ENCODE measurements around the gene IRF2BP2. TPM values are rescaled to one million over a fixed set of nuclear protein-coding genes. Genes with fewer than 3 reads are reported as not detected.
"Not testable (repeated sequence)": the region's sequence is repeated elsewhere in the genome, so short reads cannot be mapped to it uniquely, and the experiment has no call there.

Gene IRF2BP2
- total RNA-seq, 1 donor from 2014 or later = 78.2 TPM

GRCh38 chr1:234600418-234601281 is 9.3 kb downstream of the IRF2BP2 start:
- ATAC-seq = no peak

DNA sequence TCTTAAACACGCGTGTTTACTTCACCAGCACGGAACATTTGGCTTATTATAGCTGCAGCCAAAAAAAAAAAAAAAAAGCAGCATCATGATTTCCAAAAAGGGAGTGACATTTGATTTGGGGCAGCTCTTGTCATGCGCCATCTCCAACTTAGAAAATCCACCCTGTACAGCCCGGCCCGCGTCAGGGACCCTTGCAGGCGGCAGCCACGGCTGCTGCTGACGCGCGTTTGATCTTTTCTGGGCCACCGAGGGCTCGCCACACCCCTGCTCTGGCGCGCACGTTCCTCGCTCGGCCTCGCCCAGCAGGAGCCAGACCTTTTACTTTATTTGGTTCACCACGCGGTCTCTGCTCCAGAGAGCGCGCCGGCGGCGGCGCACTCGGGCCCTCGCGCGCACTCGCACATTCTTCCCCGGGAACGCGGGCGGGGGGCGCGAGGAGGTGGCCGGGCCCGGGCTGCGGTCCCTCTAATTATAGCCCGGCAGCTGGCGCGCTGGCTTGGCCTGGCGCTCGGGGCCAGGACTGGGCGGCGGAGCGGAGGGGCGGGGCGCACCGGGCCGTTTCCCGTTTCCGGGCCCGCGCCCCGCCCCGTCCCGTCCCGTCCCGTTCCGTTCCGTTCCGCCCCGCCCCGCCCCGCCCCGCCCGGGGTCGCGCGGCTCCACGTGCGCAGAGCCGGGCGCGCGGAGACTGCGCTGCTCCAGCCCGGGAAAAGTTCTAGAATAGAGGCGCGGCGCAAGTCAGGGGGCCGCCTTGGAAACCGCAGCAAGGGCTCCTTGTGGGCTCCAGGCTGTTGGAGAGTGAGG is 10.2 kb downstream of the IRF2BP2 start:
- peak; percentile 90 for ATAC-seq

DNA sequence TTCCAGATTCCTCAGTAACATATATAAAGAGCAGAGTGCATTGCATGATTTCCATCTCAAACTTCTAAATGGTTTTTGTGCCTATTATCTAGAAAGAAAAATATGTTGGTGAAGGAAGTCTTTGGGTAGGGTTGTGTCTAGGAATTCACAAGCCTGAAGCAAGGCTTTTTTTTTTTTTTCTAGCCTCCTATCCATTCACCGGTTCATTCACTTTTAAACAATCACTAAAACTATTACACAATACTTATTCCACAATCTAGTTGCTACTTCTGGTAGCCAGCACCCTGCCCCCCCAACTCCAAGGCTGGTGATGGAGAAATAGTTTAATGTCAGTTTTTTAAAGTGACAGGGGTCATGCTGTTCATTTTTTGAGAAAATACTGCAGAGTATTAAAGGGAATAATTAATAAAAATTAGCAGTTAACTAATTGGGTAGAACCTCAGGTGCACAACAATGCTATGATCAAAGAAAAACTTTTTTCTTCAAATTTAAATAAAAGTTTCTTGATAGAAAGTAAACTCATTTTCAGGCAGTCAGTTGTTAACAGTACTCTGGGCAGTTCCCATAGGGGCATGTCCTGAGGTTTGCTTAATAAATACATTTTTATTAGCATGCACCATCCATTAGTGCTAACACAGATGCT is 10.9 kb downstream of the IRF2BP2 start:
- ATAC-seq = no peak

- ATAC-seq = no peak
These were observed 12.1 kb downstream of the IRF2BP2 start for GRCh38 chr1:234597894-234598293.

DNA sequence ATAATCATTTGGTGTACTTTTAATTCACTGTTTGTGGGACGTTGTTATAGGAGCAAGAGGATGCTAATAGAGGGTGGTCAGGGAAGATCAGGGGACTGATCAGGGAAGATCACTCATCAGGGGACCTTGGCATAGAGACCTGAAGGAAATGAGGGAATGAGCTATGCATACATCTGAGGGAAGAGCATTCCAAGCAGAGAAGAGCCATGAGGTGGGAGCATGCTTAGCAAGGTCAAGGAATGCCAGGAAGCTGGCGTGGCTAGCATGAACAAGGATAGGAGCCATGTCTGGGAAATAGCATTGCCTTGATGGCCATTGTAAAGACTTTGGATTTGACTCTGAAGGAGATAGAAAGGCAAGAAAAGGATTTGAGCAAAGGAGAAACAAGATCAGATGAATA is 14.1 kb downstream of the IRF2BP2 start:
- no peak for ATAC-seq

- not testable (repeated sequence) for ATAC-seq
These were observed 15.4 kb downstream of the IRF2BP2 start for GRCh38 chr1:234594575-234594974.

GRCh38 chr1:234593771-234594504 is 16.0 kb downstream of the IRF2BP2 start:
- no peak for ATAC-seq

GRCh38 chr1:234593109-234593508 is 16.9 kb downstream of the IRF2BP2 start:
- ATAC-seq = no peak

DNA sequence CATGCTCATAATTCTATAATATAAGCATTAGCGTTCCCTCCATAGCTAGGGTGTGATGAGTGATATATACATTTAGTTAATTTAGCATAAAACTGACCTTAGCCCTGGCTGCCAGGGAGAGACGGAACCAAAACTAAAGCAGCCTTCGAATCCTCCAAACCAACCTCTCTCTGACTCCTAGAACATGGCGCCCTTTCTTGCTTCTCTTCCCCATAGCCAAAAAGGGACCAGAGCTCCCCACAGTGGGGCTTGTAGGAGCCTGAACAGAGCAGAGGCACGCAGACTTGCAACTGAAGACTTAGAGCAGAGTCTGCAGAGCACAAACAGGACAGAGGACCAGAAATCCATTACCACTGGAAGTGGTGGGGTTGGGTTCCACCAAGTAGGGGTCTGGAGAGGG is 17.7 kb downstream of the IRF2BP2 start:
- no peak for ATAC-seq

DNA sequence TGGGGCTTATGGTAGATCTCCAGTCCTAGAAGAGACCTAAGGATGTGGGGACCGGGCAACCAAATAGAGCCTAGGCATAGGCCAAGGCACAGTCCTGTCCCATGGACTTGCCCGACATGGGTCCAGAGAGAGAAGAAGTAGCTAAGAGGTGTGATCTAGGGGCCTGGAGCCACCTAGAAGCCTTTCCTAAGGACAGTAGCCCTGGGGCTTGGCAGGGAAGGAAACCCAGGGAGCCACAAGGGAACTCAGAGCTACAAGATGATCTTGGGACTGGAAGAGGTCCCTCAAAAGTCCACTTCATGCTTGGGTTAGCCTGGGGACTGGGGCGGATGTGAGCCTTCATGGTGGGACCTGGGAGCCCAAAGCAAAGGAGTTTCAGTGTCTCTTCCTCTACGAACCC is 18.8 kb downstream of the IRF2BP2 start:
- no peak for ATAC-seq

- peak; percentile 16 for ATAC-seq
These were observed 19.9 kb downstream of the IRF2BP2 start for GRCh38 chr1:234589854-234590620.

- ATAC-seq = peak; percentile 94
These were observed 20.7 kb downstream of the IRF2BP2 start for GRCh38 chr1:234589064-234589800.

DNA sequence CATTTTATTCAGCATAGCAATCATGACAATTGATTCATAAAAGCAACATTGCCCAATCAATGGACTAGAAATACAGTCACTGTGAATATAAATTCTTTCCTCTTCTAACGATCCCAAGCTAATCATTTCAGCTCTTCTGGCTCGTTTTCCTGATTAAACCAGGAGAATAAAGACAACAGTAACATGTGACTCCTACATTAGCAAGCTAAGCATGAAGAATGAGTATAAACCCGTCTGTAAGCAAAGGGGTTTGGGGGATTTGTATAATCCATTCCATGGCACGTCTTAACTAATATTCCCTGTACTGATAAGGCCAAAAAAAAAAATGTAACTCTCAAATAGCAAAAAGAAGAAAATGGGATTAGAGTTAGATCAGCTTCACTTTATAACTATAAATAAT is 21.6 kb downstream of the IRF2BP2 start:
- no peak for ATAC-seq

DNA sequence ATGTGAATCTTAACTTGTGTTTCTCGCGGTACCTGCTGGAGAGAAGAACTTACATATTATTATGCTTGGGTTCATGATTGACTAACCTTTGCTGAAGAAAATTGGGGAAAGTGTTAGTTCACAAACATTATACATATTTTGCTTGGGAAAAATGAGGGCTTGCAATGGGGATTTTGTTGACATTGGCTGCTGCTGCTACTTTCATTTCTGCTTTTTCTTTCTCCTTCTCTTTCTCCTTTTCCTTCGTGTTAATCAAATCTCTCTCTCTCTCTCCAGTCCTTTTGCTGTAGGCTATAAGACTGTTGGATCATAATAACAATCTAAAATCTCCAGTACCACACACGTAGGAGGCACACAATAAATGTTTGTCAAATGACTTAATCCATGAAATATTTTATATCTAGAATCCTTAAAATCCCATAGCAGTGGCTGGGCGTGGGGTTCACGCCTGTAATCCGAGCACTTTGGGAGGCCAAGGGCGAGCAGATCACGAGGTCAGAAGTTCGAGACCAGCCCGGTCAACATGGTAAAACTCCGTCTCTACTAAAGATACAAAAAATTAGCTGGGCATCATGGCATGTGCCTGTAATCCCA is 23.0 kb downstream of the IRF2BP2 start:
- ATAC-seq = no peak

- no peak for ATAC-seq
These were observed 23.7 kb downstream of the IRF2BP2 start for GRCh38 chr1:234586304-234586703.

DNA sequence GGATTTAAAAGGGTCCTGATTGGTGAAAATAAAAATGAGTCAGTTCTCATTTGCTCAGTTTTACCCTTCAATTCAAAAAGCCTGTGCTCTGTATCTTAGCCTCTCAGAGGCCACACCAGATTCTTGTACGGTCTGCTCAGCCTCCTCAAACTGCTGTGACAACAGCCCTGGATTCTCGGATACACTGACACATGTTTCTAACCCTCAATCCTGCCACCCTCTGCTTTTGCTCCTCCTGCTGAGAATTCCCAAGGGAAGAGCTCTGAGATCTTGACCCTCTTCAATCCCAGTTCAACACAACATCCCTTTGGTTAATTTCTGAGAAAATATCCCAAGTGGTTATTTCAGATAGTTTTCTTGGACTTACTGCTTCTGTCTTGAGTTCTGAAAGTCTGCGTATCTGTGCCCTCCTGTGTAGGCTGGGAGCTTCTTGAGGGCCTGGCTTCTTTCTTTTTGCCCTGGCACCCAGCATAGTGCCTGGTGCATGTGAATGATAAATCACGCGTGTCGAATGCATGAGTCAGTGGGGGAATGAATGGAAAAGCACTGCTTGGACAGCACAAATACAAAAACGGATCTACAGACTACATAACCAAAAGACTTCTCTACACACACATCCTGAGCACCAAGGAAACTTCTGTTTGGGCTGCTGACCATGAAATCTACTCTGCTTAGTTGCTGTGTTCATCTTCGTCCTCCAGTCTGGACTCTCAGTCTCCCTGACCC is 24.5 kb downstream of the IRF2BP2 start:
- no peak for ATAC-seq

DNA sequence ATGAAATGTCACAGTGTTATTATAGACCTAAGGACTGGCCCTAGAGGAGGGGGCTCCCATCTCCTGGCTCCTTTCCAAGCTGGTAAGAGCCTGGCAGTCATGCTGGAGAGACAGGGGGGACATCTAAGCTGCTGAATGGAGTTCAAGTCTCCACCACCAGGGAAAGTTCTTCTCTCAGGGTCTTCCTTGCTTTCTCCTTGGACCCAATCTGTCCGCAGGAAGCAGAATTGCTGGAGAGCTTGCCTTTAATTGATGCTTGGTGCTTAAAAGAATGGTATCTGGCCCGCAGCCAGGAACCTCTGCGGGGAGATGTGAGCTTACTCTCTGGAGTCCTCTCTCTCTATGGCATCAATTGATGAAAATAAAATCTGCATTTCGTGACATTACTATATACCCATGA is 25.1 kb downstream of the IRF2BP2 start:
- ATAC-seq = no peak

GRCh38 chr1:234584420-234584805 is 25.6 kb downstream of the IRF2BP2 start:
- no peak for ATAC-seq

GRCh38 chr1:234583755-234584419 is 26.1 kb downstream of the IRF2BP2 start:
- no peak for ATAC-seq

Data from esophagus mucosa (tissue), 1 donor.